ENCODE measurements around the gene CATSPERZ.

CATSPERZ gene

GRCh38 chr11:64258946-64259532 is 41.1 kb upstream of the CATSPERZ start:
- ChIA-PET POLR2A (interaction anchor here (0.5 kb wide), 1 partner anchor 10 kb away, joined by 4 read pairs; no protein-coding TSS in a partner anchor), CTCF (interaction anchor here (0.9 to 14.6 kb wide), 4 partner anchors 8 to 53 kb away, joined by 3 to 134 read pairs (median 8); partner anchors contain the start of genes FERMT3 and PLCB3)
- TF ChIP-seq, protein P1, sequence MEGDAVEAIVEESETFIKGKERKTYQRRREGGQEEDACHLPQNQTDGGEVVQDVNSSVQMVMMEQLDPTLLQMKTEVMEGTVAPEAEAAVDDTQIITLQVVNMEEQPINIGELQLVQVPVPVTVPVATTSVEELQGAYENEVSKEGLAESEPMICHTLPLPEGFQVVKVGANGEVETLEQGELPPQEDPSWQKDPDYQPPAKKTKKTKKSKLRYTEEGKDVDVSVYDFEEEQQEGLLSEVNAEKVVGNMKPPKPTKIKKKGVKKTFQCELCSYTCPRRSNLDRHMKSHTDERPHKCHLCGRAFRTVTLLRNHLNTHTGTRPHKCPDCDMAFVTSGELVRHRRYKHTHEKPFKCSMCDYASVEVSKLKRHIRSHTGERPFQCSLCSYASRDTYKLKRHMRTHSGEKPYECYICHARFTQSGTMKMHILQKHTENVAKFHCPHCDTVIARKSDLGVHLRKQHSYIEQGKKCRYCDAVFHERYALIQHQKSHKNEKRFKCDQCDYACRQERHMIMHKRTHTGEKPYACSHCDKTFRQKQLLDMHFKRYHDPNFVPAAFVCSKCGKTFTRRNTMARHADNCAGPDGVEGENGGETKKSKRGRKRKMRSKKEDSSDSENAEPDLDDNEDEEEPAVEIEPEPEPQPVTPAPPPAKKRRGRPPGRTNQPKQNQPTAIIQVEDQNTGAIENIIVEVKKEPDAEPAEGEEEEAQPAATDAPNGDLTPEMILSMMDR (IDR thresholded peaks at IDR 0.05; ENCODE audit: control extremely low read depth, extremely low read depth, low read depth, missing control alignments): no peak
- no peak for DNase-seq (ENCODE audit: extremely low spot score)

GRCh38 chr11:64259533-64260067 is 40.6 kb upstream of the CATSPERZ start:
- DNase-seq (ENCODE audit: extremely low spot score): peak; percentile 48
- ChIA-PET POLR2A (interaction anchor here (0.5 kb wide), 1 partner anchor 9 kb away, joined by 4 read pairs; no protein-coding TSS in a partner anchor), CTCF (interaction anchor here (0.9 to 14.6 kb wide), 3 partner anchors 9 to 45 kb away, joined by 3 to 134 read pairs (median 9); partner anchors contain the start of gene PLCB3)
- TF ChIP-seq, protein P1 (IDR thresholded peaks at IDR 0.05; ENCODE audit: control extremely low read depth, extremely low read depth, low read depth, missing control alignments): no peak

DNA sequence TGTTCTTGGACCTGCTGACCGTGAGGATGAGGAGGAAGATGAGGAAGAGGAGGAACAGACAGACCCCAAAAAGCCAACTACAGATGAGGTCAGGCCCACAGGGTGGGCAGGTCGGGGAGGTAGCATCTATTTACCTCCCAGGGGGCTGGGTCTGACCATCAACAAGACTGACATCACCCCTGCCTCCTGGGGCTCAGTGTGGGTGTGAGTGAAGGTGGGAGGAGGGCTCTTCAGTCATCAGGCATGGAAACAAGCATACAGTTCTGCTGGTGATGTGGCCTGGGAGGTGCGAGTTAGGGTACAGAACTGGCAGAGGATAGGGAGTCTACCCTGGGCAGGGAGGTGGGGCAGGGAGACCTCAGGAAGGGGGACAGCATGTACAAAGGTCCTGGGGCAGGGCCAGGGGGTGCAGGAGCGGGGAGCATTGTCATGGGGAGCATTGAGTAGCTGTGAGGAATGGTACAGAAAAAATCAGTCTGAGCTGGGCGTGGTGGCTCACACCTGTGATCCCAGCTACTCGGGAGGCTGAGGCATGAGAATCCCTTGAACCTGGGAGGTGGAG is 39.9 kb upstream of the CATSPERZ start:
- TF ChIP-seq, protein P1 (IDR thresholded peaks at IDR 0.05; ENCODE audit: control extremely low read depth, extremely low read depth, low read depth, missing control alignments): no peak
- CTCF ChIA-PET: interaction anchor here (1.8 to 14.6 kb wide), 2 partner anchors 10 to 12 kb away, joined by 5 to 134 read pairs; partner anchors contain the start of gene PLCB3
- DNase-seq (ENCODE audit: extremely low spot score): peak; percentile 57
- POLR2A ChIA-PET: no interaction called here

- TF ChIP-seq, protein P1 (IDR thresholded peaks at IDR 0.05; ENCODE audit: control extremely low read depth, extremely low read depth, low read depth, missing control alignments): no peak
- CTCF ChIA-PET: interaction anchor here (1.0 to 14.6 kb wide), 4 partner anchors 10 to 55 kb away, joined by 3 to 134 read pairs (median 6); partner anchors contain the start of genes CATSPERZ, FERMT3 and PLCB3
- POLR2A ChIA-PET: no interaction called here
- DNase-seq (ENCODE audit: extremely low spot score): no peak
Measured at GRCh38 chr11:64261556-64262080, 38.5 kb upstream of the CATSPERZ start.

DNA sequence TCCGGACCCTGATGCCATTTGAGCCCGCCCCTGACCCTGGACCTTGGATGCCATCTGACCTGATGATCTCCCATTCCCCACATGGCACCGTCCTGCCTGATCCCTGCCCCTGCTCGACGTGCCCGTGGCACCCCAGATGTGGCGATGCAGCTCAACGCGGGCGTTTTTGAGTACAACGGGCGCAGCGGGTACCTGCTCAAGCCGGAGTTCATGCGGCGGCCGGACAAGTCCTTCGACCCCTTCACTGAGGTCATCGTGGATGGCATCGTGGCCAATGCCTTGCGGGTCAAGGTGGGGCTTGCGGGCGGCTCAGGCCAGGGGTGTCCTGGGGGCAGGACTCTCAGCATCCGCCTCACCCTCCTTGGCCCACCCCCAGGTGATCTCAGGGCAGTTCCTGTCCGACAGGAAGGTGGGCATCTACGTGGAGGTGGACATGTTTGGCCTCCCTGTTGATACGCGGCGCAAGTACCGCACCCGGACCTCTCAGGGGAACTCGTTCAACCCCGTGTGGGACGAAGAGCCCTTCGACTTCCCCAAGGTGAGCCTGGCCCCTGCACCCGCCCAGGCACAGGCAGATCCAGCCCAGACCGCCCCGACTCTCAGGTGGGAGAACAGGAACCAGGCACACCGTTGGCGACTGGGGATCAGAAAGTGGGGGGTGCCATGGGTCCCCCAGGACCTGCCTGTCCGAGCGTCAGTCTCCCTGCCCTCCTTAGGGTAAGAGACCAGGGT is 37.7 kb upstream of the CATSPERZ start:
- ChIA-PET CTCF (interaction anchor here (1.0 to 14.6 kb wide), 5 partner anchors 8 to 56 kb away, joined by 3 to 134 read pairs (median 5); partner anchors contain the start of genes CATSPERZ, FERMT3 and PLCB3), POLR2A (no interaction called here)
- DNase-seq (ENCODE audit: extremely low spot score): no peak
- TF ChIP-seq, protein P1 (IDR thresholded peaks at IDR 0.05; ENCODE audit: control extremely low read depth, extremely low read depth, low read depth, missing control alignments): no peak
